AG08395 (cell line): Measurements from ENCODE around the gene GPR176.

Source experiments
- DNase-seq: peaks from one replicate; pipeline ENCODE4 v3.0.0; 2012; ENCODE audit warnings: mixed read lengths, low spot score

The GPR176 gene

DNA sequence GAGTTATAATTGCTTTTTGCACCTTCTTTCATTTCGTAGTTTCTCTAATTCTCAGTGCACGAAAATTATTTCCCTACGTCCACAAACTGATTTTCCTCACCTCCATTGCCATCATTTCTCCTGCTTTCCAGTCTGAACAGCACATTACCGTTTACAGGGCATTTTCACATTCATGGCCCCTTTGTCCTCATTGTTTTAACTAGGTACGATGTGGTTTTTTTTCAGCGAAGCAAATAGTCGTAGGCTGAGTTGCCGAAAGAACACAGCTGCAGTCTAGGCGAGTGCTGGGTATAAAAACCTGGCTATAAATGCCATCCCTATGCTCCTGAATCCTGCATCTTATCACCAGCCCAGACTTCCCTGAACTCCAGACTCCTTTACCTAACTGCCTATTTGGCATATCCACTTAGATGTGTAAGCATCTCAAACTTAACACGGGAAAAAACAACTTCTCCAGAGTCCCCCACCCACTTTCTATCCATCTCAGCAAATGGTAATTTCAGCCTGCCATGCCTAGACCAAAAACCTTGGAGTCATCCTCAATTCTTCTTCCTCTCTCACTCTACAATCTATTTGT, 136.7 kb downstream of the GPR176 start:
- DNase-seq: no peak

- peak; percentile 98 for DNase-seq
These were observed 137.5 kb downstream of the GPR176 start, which contains the start of gene FSIP1 for GRCh38 chr15:39782441-39783138. Gene FSIP1, minus strand, starts transcription at chr15:39782841. Its CDS starts 6,317 bp downstream, at chr15:39776524.

DNA sequence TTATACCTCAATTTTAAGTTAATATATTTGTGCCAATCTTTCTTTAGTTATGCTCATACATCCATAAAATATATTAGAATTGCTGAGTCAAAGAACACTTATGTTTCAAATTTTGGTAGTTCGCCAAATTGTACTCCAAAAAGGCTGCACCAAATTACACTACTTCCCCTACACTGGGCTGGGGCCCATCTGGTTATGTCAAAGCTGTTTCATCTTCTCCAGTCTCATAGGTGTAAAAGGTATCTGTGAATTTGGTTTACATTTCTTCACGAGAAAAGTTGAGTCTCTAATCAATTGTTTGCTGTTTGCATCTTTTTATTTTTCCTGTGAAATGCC, 138.1 kb downstream of the GPR176 start:
- no peak for DNase-seq

GRCh38 chr15:39781147-39781966, 138.7 kb downstream of the GPR176 start:
- DNase-seq: no peak

- DNase-seq: no peak
These were observed 142.0 kb downstream of the GPR176 start for GRCh38 chr15:39778021-39778420.

DNA sequence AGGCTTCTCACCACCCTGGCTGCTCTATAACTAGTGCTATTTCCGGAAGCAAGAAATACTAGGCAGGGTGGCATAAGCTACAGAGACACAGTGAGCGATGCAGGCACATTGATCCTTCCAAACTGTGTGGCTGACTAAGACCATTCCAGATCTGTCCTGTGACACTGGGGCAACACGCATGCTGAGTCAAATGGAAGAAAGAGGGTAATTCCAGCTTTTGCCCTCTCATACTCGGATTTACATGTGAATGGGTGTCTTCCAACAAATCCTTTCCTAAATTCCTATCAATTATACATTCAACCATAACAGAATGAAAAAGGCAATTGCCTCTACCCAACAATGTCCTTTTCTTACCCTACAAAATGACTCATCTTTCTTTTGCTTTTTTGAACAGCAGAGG, 142.6 kb downstream of the GPR176 start:
- DNase-seq: no peak

DNA sequence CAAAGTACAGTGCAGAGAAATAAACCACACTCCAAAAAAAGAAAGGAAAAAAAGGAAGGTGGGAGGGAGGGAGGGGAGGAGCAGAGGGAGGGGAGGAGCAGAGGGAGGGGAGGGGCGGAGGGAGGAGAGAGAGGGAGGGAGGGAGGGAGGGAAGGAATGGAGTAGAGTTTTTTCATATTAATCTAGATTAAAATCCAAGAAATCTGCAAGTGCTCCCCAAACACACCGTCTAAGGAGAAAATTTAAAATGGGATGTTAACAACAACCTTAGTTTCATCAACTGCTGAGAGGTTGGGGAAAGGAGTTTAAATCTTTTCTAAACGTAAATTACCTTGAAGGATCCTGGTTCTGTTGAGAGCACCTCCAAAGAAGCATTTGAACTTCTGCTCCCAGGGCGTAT, 144.0 kb downstream of the GPR176 start:
- DNase-seq: no peak

- DNase-seq: no peak
These were observed 145.3 kb downstream of the GPR176 start for GRCh38 chr15:39774688-39775267.

DNA sequence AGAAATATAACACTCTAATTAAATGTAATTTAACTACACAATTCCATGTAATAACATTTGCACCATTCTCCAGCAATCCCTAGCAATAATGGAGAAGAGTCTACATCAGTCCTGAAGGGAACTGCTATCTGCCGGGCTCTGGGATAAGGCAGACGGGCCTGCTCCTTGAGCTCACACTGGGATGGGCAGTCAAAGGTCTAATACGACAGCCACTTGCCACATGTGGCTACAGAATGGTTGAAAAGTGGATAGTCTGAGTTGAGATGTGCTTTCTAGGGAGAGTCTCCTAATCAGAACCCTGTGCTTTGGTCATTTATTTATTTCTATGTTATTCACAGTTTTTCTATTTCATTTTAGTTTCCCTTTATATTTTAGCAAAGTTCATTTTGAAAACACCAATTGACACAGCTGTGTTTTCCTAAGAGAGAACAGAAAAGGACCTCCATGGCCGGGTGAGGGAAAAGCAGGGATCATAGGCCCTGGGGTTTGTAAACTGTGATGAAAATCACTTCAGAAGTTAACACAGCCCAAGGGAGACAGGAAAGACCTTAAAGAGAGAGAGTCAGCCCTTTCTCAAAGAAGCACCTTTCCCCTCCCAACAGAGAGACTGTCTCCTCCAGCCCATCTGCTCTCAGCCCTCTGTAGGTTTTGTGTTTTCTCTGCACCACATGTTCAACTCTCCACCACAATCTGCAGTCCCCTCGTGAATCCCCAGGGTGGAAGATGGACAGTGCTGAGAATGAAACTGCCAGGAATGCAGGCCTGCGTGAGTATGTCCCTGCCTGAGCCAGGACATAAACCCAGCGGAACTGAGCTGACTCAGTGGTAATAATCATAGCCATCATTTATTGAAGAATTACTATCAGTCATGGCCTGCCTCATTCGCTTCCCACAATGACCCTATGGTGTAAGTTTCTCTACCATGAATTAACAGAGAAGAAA, 149.0 kb downstream of the GPR176 start:
- DNase-seq: peak; percentile 92

- no peak for DNase-seq
These were observed 152.1 kb downstream of the GPR176 start for GRCh38 chr15:39767921-39768320.

- no peak for DNase-seq
These were observed 159.1 kb downstream of the GPR176 start for GRCh38 chr15:39761006-39761405.

GRCh38 chr15:39756806-39757522, 163.1 kb downstream of the GPR176 start:
- peak; percentile 43 for DNase-seq

- DNase-seq: no peak
These were observed 167.1 kb downstream of the GPR176 start for GRCh38 chr15:39752991-39753390.

- no peak for DNase-seq
These were observed 167.8 kb downstream of the GPR176 start for GRCh38 chr15:39752246-39752645.
